CD8-positive, alpha-beta memory T cell (primary cell): ENCODE data around the gene SCYGR2. TPM values are rescaled to one million over a fixed set of nuclear protein-coding genes. Genes with fewer than 3 reads are reported as not detected.

Source experiments
- CTCF ChIA-PET: fragments of 350-600 bp; sonication (Branson Sonifier 250); formaldehyde crosslinking; loops from one replicate; lab custom pipeline; 2021; ENCODE audit warnings: antibody characterized with exemption; lab: Charles Lee
- POLR2A ChIA-PET: fragments of 350-600 bp; sonication (Branson Sonifier 250); formaldehyde crosslinking; loops from one replicate; lab custom pipeline; 2021; ENCODE audit warnings: antibody characterized with exemption; lab: Charles Lee
- DNase-seq, 5 donors: peaks; one replicate each; pipeline versions ENCODE4 v3.0.0 to v3.0.0-alpha.2; 2020 to 2022; ENCODE audit warnings: mixed read lengths in 1 of 5
- H3K27ac ChIP-seq: one replicate; pipeline ENCODE4 v1.7.0; 2013; ENCODE audit warnings: low read depth, mild to moderate bottlenecking, low read length, moderate library complexity
- H3K27me3 ChIP-seq: 2 replicates; pipeline ENCODE4 v1.7.0; 2013; ENCODE audit warnings: low read length, mild to moderate bottlenecking; ENCODE audit not compliant: insufficient read depth, poor library complexity, severe bottlenecking
- H3K36me3 ChIP-seq: 2 replicates; pipeline ENCODE4 v1.7.0; 2013; ENCODE audit warnings: mild to moderate bottlenecking, low read length, moderate library complexity; ENCODE audit not compliant: insufficient read depth
- H3K4me1 ChIP-seq: 2 replicates; pipeline ENCODE4 v1.7.0; 2013; ENCODE audit warnings: mild to moderate bottlenecking, low read length, moderate library complexity; ENCODE audit not compliant: insufficient read depth
- H3K4me3 ChIP-seq: 2 replicates; pipeline ENCODE4 v1.7.0; 2013; ENCODE audit warnings: mild to moderate bottlenecking, low read length
- H3K9me3 ChIP-seq: 2 replicates; pipeline ENCODE4 v1.7.0; 2013; ENCODE audit warnings: mild to moderate bottlenecking, low read length
- H3K27ac Mint-ChIP-seq, 8 donors: one replicate each; pipeline ENCODE4 v1.8.0; 2020 to 2021; ENCODE audit warnings: mixed read lengths in 8 of 8, mild to moderate bottlenecking in 6 of 8, inconsistent platforms in 3 of 8, moderate library complexity in 3 of 8
- H3K27me3 Mint-ChIP-seq, 2 donors: one replicate each; pipeline ENCODE4 v1.8.0; 2020 to 2021; ENCODE audit warnings: mixed read lengths in 2 of 2, mild to moderate bottlenecking in 1 of 2, moderate library complexity in 1 of 2
- H3K36me3 Mint-ChIP-seq, 3 donors: one replicate each; pipeline ENCODE4 v1.8.0; 2020 to 2021; ENCODE audit warnings: mixed read lengths in 3 of 3, inconsistent platforms in 1 of 3, mild to moderate bottlenecking in 1 of 3
- H3K4me1 Mint-ChIP-seq, 3 donors: one replicate each; pipeline ENCODE4 v1.8.0; 2020 to 2021; ENCODE audit warnings: mixed read lengths in 3 of 3, inconsistent platforms in 1 of 3, mild to moderate bottlenecking in 1 of 3
- H3K4me3 Mint-ChIP-seq, 7 donors: one replicate each; pipeline ENCODE4 v1.8.0; 2020 to 2021; ENCODE audit warnings: mixed read lengths in 7 of 7, mild to moderate bottlenecking in 6 of 7, moderate library complexity in 4 of 7, inconsistent platforms in 2 of 7
- H3K9me3 Mint-ChIP-seq, 5 donors: one replicate each; pipeline ENCODE4 v1.8.0; 2020 to 2022; ENCODE audit warnings: mixed read lengths in 5 of 5, mild to moderate bottlenecking in 3 of 5, moderate library complexity in 2 of 5, inconsistent platforms in 1 of 5
- polyA plus RNA-seq: library from polyadenylated mRNA; unstranded; fragments of 300-500 nt; fragmentation: Illumina TruSeq; gene quantifications from one replicate; pipeline ENCODE4 v1.2.3, GENCODE V29; 2021
- total RNA-seq, 2 experiments: library from RNA; stranded (reverse); gene quantifications; one replicate each; pipeline ENCODE4 v1.2.3, GENCODE V29; 2021

Gene SCYGR2
- total and polyA plus RNA-seq, 3 experiments from 2014 or later: not detected

GRCh38 chr2:227614246-227614645 lies 15.6 kb downstream of the SCYGR2 start:
- H3K4me3 Mint-ChIP-seq: no peak overlapping the region

GRCh38 chr2:227614740-227615139 lies 16.0 kb downstream of the SCYGR2 start, which contains the start of gene SCYGR3:
Gene SCYGR3 (minus strand): TSS chr2:227614840. CDS start chr2:227614840, 0 bp downstream.
- CTCF ChIA-PET: no interaction called here
- no peak within 1 kb of the TSS for H3K27ac Mint-ChIP-seq

More at GRCh38 chr2:227614246-227614645, 15.6 kb downstream of the SCYGR2 start:
- no peaks in the 10 kb centered on the region for H3K36me3 Mint-ChIP-seq
- no peaks in the 10 kb centered on the region for H3K36me3 ChIP-seq
- H3K4me1 ChIP-seq: no peaks in the 10 kb centered on the region
- CTCF ChIA-PET: no interaction called here
- no peak overlapping the region for H3K27ac ChIP-seq
- peaks cover 3 to 8% (median 6%) of the 10 kb centered on the region in 3 donors for H3K4me1 Mint-ChIP-seq
- H3K9me3 ChIP-seq: no peaks in the 10 kb centered on the region
- no peaks in the 10 kb centered on the region for H3K27me3 ChIP-seq
- no peaks in the 10 kb centered on the region for H3K9me3 Mint-ChIP-seq
- DNase-seq: no peak
- POLR2A ChIA-PET: no interaction called here
- H3K27me3 Mint-ChIP-seq: peaks cover 21 to 44% of the 10 kb centered on the region in 2 donors
- no peak overlapping the region for H3K27ac Mint-ChIP-seq
- no peak overlapping the region for H3K4me3 ChIP-seq

GRCh38 chr2:227615181-227615580 lies 16.5 kb downstream of the SCYGR2 start:
- Histone ChIP-seq H3K9me3 (no peaks in the 10 kb centered on the region), H3K27me3 (no peaks in the 10 kb centered on the region), H3K4me3 (no peak overlapping the region), H3K4me1 (no peaks in the 10 kb centered on the region), H3K27ac (no peak overlapping the region), H3K36me3 (no peaks in the 10 kb centered on the region)
- Mint-ChIP-seq H3K27ac (no peak overlapping the region), H3K4me3 (no peak overlapping the region), H3K27me3 (peaks cover 17 to 42% of the 10 kb centered on the region in 2 donors), H3K4me1 (peaks cover under 1 to 2% (median 2%) of the 10 kb centered on the region in 3 donors), H3K36me3 (no peaks in the 10 kb centered on the region), H3K9me3 (no peaks in the 10 kb centered on the region)
- ChIA-PET POLR2A (no interaction called here), CTCF (no interaction called here)
- DNase-seq: no peak

More at GRCh38 chr2:227614740-227615139, 16.0 kb downstream of the SCYGR2 start, which contains the start of gene SCYGR3:
- no peaks in the 10 kb centered on the region for H3K36me3 Mint-ChIP-seq
- DNase-seq: no peak
- Histone ChIP-seq H3K9me3 (no peaks in the 10 kb centered on the region), H3K27ac (no peak within 1 kb of the TSS), H3K36me3 (no peaks in the 10 kb centered on the region), H3K27me3 (no peaks in the 10 kb centered on the region), H3K4me3 (no peak within 1 kb of the TSS), H3K4me1 (no peaks in the 10 kb centered on the region)
- POLR2A ChIA-PET: no interaction called here
- H3K9me3 Mint-ChIP-seq: no peaks in the 10 kb centered on the region
- H3K4me3 Mint-ChIP-seq: no peak within 1 kb of the TSS
- peaks cover 19 to 44% of the 10 kb centered on the region in 2 donors for H3K27me3 Mint-ChIP-seq
- H3K4me1 Mint-ChIP-seq: peaks cover 3 to 5% (median 4%) of the 10 kb centered on the region in 3 donors

GRCh38 chr2:227615906-227616305 lies 17.2 kb downstream of the SCYGR2 start:
- Histone ChIP-seq H3K4me3 (no peak overlapping the region), H3K4me1 (no peaks in the 10 kb centered on the region), H3K27me3 (no peaks in the 10 kb centered on the region), H3K9me3 (no peaks in the 10 kb centered on the region), H3K36me3 (no peaks in the 10 kb centered on the region), H3K27ac (no peak overlapping the region)
- Mint-ChIP-seq H3K27ac (no peak overlapping the region), H3K4me1 (no peaks in the 10 kb centered on the region), H3K27me3 (peaks cover 19 to 43% of the 10 kb centered on the region in 2 donors), H3K9me3 (no peaks in the 10 kb centered on the region), H3K36me3 (no peaks in the 10 kb centered on the region), H3K4me3 (no peak overlapping the region)
- CTCF ChIA-PET: no interaction called here
- POLR2A ChIA-PET: no interaction called here
- no peak for DNase-seq

GRCh38 chr2:227616631-227617030 lies 17.9 kb downstream of the SCYGR2 start:
- no peaks in the 10 kb centered on the region for H3K9me3 ChIP-seq
- Mint-ChIP-seq H3K36me3 (no peaks in the 10 kb centered on the region), H3K27me3 (peaks cover 15 to 38% of the 10 kb centered on the region in 2 donors), H3K27ac (no peak overlapping the region), H3K4me3 (no peak overlapping the region), H3K4me1 (no peaks in the 10 kb centered on the region), H3K9me3 (no peaks in the 10 kb centered on the region)
- ChIA-PET POLR2A (no interaction called here), CTCF (no interaction called here)
- H3K36me3 ChIP-seq: no peaks in the 10 kb centered on the region
- no peak overlapping the region for H3K27ac ChIP-seq
- no peak overlapping the region for H3K4me3 ChIP-seq
- DNase-seq: no peak
- H3K4me1 ChIP-seq: no peaks in the 10 kb centered on the region
- H3K27me3 ChIP-seq: no peaks in the 10 kb centered on the region

- DNase-seq: no peak
- Histone ChIP-seq H3K4me3 (no peak within 1 kb of the TSS), H3K36me3 (no peaks in the 10 kb centered on the region), H3K27me3 (no peaks in the 10 kb centered on the region), H3K27ac (no peak within 1 kb of the TSS), H3K9me3 (no peaks in the 10 kb centered on the region), H3K4me1 (no peaks in the 10 kb centered on the region)
- H3K4me1 Mint-ChIP-seq: no peaks in the 10 kb centered on the region
- H3K27ac Mint-ChIP-seq: no peak within 1 kb of the TSS
- H3K27me3 Mint-ChIP-seq: peaks cover 11 to 30% of the 10 kb centered on the region in 2 donors
- H3K9me3 Mint-ChIP-seq: no peaks in the 10 kb centered on the region
- H3K4me3 Mint-ChIP-seq: no peak within 1 kb of the TSS
- POLR2A ChIA-PET: no interaction called here
- CTCF ChIA-PET: no interaction called here
- H3K36me3 Mint-ChIP-seq: no peaks in the 10 kb centered on the region
These were observed 18.9 kb downstream of the SCYGR2 start, which contains the start of gene SCYGR4 for GRCh38 chr2:227617316-227618230. Gene SCYGR4 (plus strand): TSS chr2:227617498. CDS start chr2:227617498, 0 bp downstream.

- no peaks in the 10 kb centered on the region for H3K4me1 Mint-ChIP-seq
- Histone ChIP-seq H3K36me3 (no peaks in the 10 kb centered on the region), H3K4me3 (no peak overlapping the region), H3K4me1 (no peaks in the 10 kb centered on the region), H3K27ac (no peak overlapping the region), H3K9me3 (no peaks in the 10 kb centered on the region), H3K27me3 (no peaks in the 10 kb centered on the region)
- H3K36me3 Mint-ChIP-seq: no peaks in the 10 kb centered on the region
- H3K9me3 Mint-ChIP-seq: no peaks in the 10 kb centered on the region
- CTCF ChIA-PET: no interaction called here
- peaks cover 6 to 8% of the 10 kb centered on the region in 2 donors for H3K27me3 Mint-ChIP-seq
- no peak overlapping the region for H3K27ac Mint-ChIP-seq
- no peak for DNase-seq
- POLR2A ChIA-PET: no interaction called here
- H3K4me3 Mint-ChIP-seq: no peak overlapping the region
These were observed 24.5 kb downstream of the SCYGR2 start for GRCh38 chr2:227623226-227623625.

GRCh38 chr2:227625420-227625819 lies 26.7 kb downstream of the SCYGR2 start:
- H3K4me3 ChIP-seq: no peak overlapping the region
- H3K36me3 ChIP-seq: no peaks in the 10 kb centered on the region
- H3K27me3 ChIP-seq: no peaks in the 10 kb centered on the region
- H3K27ac ChIP-seq: no peak overlapping the region
- no peaks in the 10 kb centered on the region for H3K4me1 Mint-ChIP-seq
- no peak overlapping the region for H3K27ac Mint-ChIP-seq
- H3K4me1 ChIP-seq: no peaks in the 10 kb centered on the region
- CTCF ChIA-PET: no interaction called here
- POLR2A ChIA-PET: no interaction called here
- no peak for DNase-seq
- no peaks in the 10 kb centered on the region for H3K36me3 Mint-ChIP-seq
- no peaks in the 10 kb centered on the region for H3K9me3 ChIP-seq
- no peaks in the 10 kb centered on the region for H3K9me3 Mint-ChIP-seq
- peaks cover 0 to 17% of the 10 kb centered on the region in 2 donors for H3K27me3 Mint-ChIP-seq
- H3K4me3 Mint-ChIP-seq: no peak overlapping the region
